Measurements from ENCODE around the gene PGS1.

Gene PGS1

GRCh38 chr17:78337244-78338109 is 41.0 kb upstream of the PGS1 start:
- no peak overlapping the region for H3K4me3 ChIP-seq (ENCODE audit: low read depth, low read length)
- TF ChIP-seq CTCF (IDR thresholded peaks at IDR 0.05; ENCODE audit: borderline replicate concordance, insufficient read depth, low read depth, low read length): no peak

DNA sequence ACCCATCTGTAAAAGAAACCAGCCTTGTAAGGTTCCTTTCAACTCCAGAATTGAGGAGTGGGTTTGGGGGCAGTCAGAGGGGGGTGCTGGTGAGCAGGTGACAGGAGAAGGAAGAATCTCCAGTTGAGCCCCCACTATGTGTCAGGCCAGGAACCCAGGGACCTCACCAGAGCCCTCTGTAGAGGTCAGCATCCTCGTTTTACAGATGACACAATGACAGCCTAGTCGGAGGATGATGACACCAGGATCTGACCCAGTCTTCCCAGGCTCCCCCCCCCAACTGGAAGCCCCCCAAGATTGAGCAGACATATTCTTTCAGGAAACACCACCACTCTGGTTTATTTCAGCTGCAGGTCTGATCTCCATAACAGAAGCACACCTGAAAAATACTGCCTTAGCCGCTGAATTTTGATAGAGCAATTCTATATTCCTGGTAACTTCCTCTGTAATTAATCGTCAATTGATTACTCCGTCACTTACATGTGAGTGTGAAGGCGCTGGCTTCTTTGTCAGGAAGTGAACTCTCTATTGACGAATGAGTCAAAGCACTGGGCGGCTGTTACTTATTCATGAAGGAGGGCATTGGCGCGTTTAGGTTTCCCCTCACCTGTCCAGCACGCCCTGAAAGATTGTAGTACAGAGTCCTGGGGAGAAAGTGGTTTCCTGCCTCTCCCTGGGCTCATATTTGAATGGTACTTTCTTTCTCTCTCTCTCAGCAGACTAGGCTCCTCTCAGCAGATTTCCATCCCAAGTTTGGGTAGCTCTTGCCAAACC is 39.8 kb upstream of the PGS1 start:
- no peak for TF ChIP-seq CTCF (IDR thresholded peaks at IDR 0.05; ENCODE audit: borderline replicate concordance, insufficient read depth, low read depth, low read length)

GRCh38 chr17:78340183-78340955 is 38.1 kb upstream of the PGS1 start:
- no peak for TF ChIP-seq CTCF (IDR thresholded peaks at IDR 0.05; ENCODE audit: borderline replicate concordance, insufficient read depth, low read depth, low read length)
- no peak overlapping the region for H3K4me3 ChIP-seq (ENCODE audit: low read depth, low read length)

More for the DNA sequence above, 39.8 kb upstream of the PGS1 start:
- no peak overlapping the region for H3K4me3 ChIP-seq (ENCODE audit: low read depth, low read length)

DNA sequence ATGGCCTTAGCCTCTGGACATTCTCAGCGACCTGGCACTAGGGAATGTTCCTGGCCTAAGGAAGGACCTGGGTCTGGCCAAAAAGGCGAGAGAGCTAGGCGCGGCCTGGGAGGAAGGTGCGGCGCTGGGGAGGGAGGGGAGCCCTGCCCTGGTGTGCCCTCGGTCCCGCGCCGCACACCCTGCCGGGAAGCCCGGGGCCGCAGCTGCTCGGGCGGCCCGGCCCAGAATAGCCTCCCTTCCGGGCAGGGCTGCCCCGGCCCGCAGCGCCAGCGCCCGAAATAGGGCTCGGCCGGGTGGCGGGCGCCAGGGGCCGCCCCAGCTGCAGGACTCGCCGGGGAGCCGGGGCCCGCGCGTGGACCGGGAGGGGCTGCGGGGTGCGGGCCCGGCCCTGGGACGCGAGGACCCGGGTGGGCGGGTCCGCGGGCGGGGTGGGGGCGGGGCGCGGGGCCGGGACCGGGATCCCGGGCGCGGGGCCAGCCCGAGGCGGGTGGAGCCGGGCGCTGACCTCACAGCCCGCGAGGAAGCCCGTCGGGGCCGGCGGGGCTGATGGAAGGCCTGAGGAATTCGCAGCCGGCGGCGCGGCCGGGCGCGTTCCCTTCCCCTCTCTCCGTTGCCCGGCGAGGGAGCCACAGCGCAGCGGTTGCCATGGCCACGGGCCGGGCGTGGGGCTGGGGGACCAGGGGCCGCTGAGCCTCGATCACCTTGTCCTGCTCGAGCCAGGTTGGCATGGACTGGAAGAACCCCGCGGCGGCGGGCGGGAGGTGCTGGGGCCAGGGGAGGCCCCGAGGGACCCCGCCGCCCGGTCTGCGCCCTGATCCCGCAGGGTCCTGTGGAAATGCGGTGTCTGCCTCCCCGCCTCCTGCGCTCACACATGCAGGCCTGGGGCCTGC is 36.6 kb upstream of the PGS1 start:
- no peak for TF ChIP-seq CTCF (IDR thresholded peaks at IDR 0.05; ENCODE audit: borderline replicate concordance, insufficient read depth, low read depth, low read length)
- H3K4me3 ChIP-seq (ENCODE audit: low read depth, low read length): peak overlapping the region; percentile 30

DNA sequence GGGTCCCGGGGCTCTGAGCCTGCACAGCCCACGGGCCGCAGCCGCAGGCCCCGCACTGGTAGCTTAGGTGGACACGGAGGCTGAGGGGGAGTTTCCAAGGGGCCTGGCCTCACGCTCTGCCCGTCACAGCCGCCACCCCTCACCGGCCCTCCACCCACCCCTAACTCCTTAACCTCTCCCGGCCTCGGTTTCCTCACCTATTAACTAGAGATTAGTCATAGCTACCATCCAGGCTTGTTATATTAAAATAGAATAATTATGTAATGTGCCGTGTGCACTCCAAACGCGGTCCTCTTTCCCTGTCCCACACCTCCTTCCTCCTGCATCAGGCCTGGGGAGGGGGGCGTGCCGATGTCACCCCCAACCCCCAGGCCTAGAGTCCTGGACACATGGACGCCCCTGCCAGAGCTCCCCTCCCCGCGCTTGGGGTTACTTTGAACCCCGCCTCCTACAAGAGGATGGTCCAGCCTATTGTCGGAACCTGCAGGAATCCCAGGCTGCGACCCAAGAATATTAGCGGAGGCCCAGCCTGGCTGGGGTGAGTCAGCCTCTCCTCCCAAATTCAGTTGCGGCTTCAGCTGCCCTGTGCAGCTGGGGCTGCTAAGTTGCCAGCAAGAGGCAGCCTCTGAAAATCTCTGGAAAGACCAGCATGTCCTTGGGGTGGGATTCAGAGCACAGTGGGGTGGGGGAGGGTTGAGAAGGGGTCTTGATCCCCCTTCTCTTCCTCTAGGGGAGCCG is 35.8 kb upstream of the PGS1 start:
- no peak for TF ChIP-seq CTCF (IDR thresholded peaks at IDR 0.05; ENCODE audit: borderline replicate concordance, insufficient read depth, low read depth, low read length)
- no peak overlapping the region for H3K4me3 ChIP-seq (ENCODE audit: low read depth, low read length)

GRCh38 chr17:78343187-78343542 is 35.3 kb upstream of the PGS1 start:
- H3K4me3 ChIP-seq (ENCODE audit: low read depth, low read length): no peak overlapping the region
- no peak for TF ChIP-seq CTCF (IDR thresholded peaks at IDR 0.05; ENCODE audit: borderline replicate concordance, insufficient read depth, low read depth, low read length)

Measured in GM12875 (cell line).